HCT116 (cell line): ENCODE data around the gene WDR45. TPM values are rescaled to one million over a fixed set of nuclear protein-coding genes. Genes with fewer than 3 reads are reported as not detected.

ENCODE experiments used
- ATAC-seq: fragments of 200-7000 bp; cut with Tn5 transposase; 2 replicates; pipeline ENCODE4 v1.9.1; 2020; ENCODE audit warnings: mild to moderate bottlenecking, moderate library complexity
- BruUV-seq: library from RNA; stranded (reverse); fragments of 400-500 nt; replicated peaks from 2 replicates; lab custom pipeline; 2021; lab: Mats Ljungman, UMichigan
- CTCF ChIA-PET: fragments of 300-600 bp; sonication (Branson Sonifier 250); formaldehyde crosslinking; loops from one replicate; lab custom pipeline; 2021; ENCODE audit warnings: antibody characterized with exemption; lab: Charles Lee
- POLR2A ChIA-PET: fragments of 300-600, 350-600 bp; sonication (Branson Sonifier 250); formaldehyde crosslinking; loops from one replicate; lab custom pipeline; 2021; ENCODE audit warnings: antibody characterized with exemption; lab: Charles Lee
- RAD21 ChIA-PET, 2 experiments: fragments of 300-600 bp; sonication (Branson Sonifier 250); formaldehyde crosslinking; loops; one replicate each; lab custom pipeline; 2023; ENCODE audit warnings: low total read pairs in 2 of 2; ENCODE audit not compliant: uncharacterized antibody in 2 of 2, unreplicated experiment in 2 of 2, low non-redundant PET in 1 of 2; lab: Charles Lee
- DNase-seq: peaks from one replicate; pipeline ENCODE4 v3.0.0-alpha.2; 2010; ENCODE audit warnings: low read depth, low spot score
- H2AFZ ChIP-seq: fragments of 200-600 bp; shearing (Covaris generic), sonication (generic); 2 replicates; pipeline ENCODE4 v1.6.1; 2017; ENCODE audit warnings: low read depth, mixed run types, mixed read lengths, antibody characterized with exemption, low read length; ENCODE audit not compliant: poor library complexity, severe bottlenecking
- H3K27ac ChIP-seq: 2 replicates; pipeline ENCODE4 v1.5.1; 2012; ENCODE audit warnings: low read depth, low read length
- H3K27me3 ChIP-seq: fragments of 200-600 bp; sonication (generic); 2 replicates; pipeline ENCODE4 v1.6.1; 2016; ENCODE audit warnings: mixed run types, low read length, mixed read lengths; ENCODE audit not compliant: insufficient read depth
- H3K36me3 ChIP-seq, 2 experiments: fragments of 200-500 bp in 1 of 2; fragments of 200-600 bp in 1 of 2; sonication (Bioruptor generic) in 1 of 2; sonication (generic) in 1 of 2; 2 replicates each; pipeline versions ENCODE4 v1.5.1 to v1.6.1; 2014 to 2016; ENCODE audit warnings: low read length in 2 of 2, inconsistent platforms in 1 of 2, mixed read lengths in 1 of 2, mixed run types in 1 of 2; ENCODE audit not compliant: insufficient read depth in 2 of 2, control insufficient read depth in 1 of 2
- H3K4me1 ChIP-seq, 2 experiments: fragments of 200-600 bp in 1 of 2; sonication (generic) in 1 of 2; 2 replicates each; pipeline versions ENCODE4 v1.5.1 to v1.6.1; 2012 to 2017; ENCODE audit warnings: low read length in 2 of 2, inconsistent platforms in 1 of 2, mild to moderate bottlenecking in 1 of 2, mixed read lengths in 1 of 2, mixed run types in 1 of 2, moderate library complexity in 1 of 2; ENCODE audit not compliant: insufficient read depth in 2 of 2, control insufficient read depth in 1 of 2
- H3K4me2 ChIP-seq: fragments of 200-600 bp; sonication (generic); 2 replicates; pipeline ENCODE4 v1.6.1; 2017; ENCODE audit warnings: mixed run types, low read length, mixed read lengths
- H3K4me3 ChIP-seq, 2 experiments: fragments of 200-600 bp in 1 of 2; sonication (generic) in 1 of 2; replicated peaks in 1 of 2; 2 replicates each; pipeline ENCODE4 v1.5.1; 2011 to 2016; ENCODE audit warnings: low read length in 2 of 2, control low read depth in 1 of 2, low read depth in 1 of 2, mild to moderate bottlenecking in 1 of 2, mixed read lengths in 1 of 2, mixed run types in 1 of 2
- H3K79me2 ChIP-seq: fragments of 200-600 bp; sonication (generic); 2 replicates; pipeline ENCODE4 v1.6.1; 2017; ENCODE audit warnings: mild to moderate bottlenecking, mixed run types, low read length, moderate library complexity, mixed read lengths; ENCODE audit not compliant: insufficient read depth
- H3K9ac ChIP-seq: fragments of 200-600 bp; sonication (generic); 2 replicates; pipeline ENCODE4 v1.6.1; 2016; ENCODE audit warnings: low read length, mixed read lengths
- H3K9me2 ChIP-seq: fragments of 200-600 bp; sonication (generic), shearing (Covaris generic); 2 replicates; pipeline ENCODE4 v1.6.1; 2017; ENCODE audit warnings: mixed run types, mild to moderate bottlenecking, moderate library complexity; ENCODE audit not compliant: insufficient read depth
- H3K9me3 ChIP-seq, 2 experiments: fragments of 200-500 bp in 1 of 2; fragments of 200-600 bp in 1 of 2; sonication (Bioruptor generic) in 1 of 2; sonication (generic) in 1 of 2; 2 replicates each; pipeline ENCODE4 v1.6.1; 2014 to 2017; ENCODE audit warnings: low read length in 2 of 2, mixed read lengths in 2 of 2, inconsistent platforms in 1 of 2, low read depth in 1 of 2, mild to moderate bottlenecking in 1 of 2, mixed run types in 1 of 2, moderate library complexity in 1 of 2; ENCODE audit not compliant: control insufficient read depth in 1 of 2, insufficient read depth in 1 of 2
- H4K20me1 ChIP-seq: fragments of 200-600 bp; sonication (generic), shearing (Covaris generic); 2 replicates; pipeline ENCODE4 v1.6.1; 2017; ENCODE audit warnings: mixed run types, mild to moderate bottlenecking, moderate library complexity; ENCODE audit not compliant: insufficient read depth
- ATF3 ChIP-seq: IDR thresholded peaks from 2 replicates; pipeline ENCODE4 v1.6.1; 2012
- CEBPB ChIP-seq: IDR thresholded peaks from 2 replicates; pipeline ENCODE4 v1.6.1; 2012; ENCODE audit warnings: low read depth
- EZH2phosphoT487 ChIP-seq: fragments of 200-600 bp; IDR thresholded peaks from 2 replicates; pipeline ENCODE4 v1.6.1; 2018; ENCODE audit warnings: antibody characterized with exemption, borderline replicate concordance
- JUND ChIP-seq: IDR thresholded peaks from 2 replicates; pipeline ENCODE4 v1.6.1; 2012
- POLR2A ChIP-seq: IDR thresholded peaks from 2 replicates; pipeline ENCODE4 v1.7.0; 2011; ENCODE audit warnings: borderline replicate concordance; ENCODE audit not compliant: insufficient read depth, insufficient read length; ENCODE audit errors: extremely low read depth
- POLR2AphosphoS5 ChIP-seq: IDR thresholded peaks from 2 replicates; pipeline ENCODE4 v1.6.1; 2011; ENCODE audit warnings: mild to moderate bottlenecking, low read depth, low read length, moderate library complexity
- REST ChIP-seq: IDR thresholded peaks from 2 replicates; pipeline ENCODE4 v1.6.1; 2012; ENCODE audit warnings: low read depth
- SP1 ChIP-seq: IDR thresholded peaks from 2 replicates; pipeline ENCODE4 v1.6.1; 2012; ENCODE audit warnings: low read depth
- ZBTB33 ChIP-seq: IDR thresholded peaks from 2 replicates; pipeline ENCODE4 v1.6.1; 2011; ENCODE audit warnings: mild to moderate bottlenecking, low read length, moderate library complexity; ENCODE audit not compliant: insufficient replicate concordance; ENCODE audit errors: extremely low read depth
- intact Hi-C: fragments of 100-400 bp; cut with micrococcal nuclease; formaldehyde crosslinking; loops from 2 replicates; pipeline ENCODE4 v1.10.0; 2022
- total RNA-seq: library from RNA; stranded (reverse); gene quantifications from one replicate; pipeline ENCODE4 v1.2.1, GENCODE V29; 2021; ENCODE audit not compliant: unreplicated experiment

The WDR45 gene
- total RNA-seq, 1 experiment from 2014 or later, result 41.7 TPM

- Histone ChIP-seq H3K9ac (no peak overlapping the region), H3K79me2 (no peaks in the 10 kb centered on the region), H4K20me1 (no peaks in the 10 kb centered on the region)
- no peak for TF ChIP-seq ATF3
- no peak for TF ChIP-seq CEBPB
- no peak for TF ChIP-seq SP1
- no peak for TF ChIP-seq REST
- no peak for TF ChIP-seq POLR2AphosphoS5
- TF ChIP-seq POLR2A, result no peak
- TF ChIP-seq JUND, result no peak
- TF ChIP-seq EZH2phosphoT487, result no peak
- no peak for TF ChIP-seq ZBTB33
- TF ChIP-seq, all 23 proteins: peak for 0
- peaks cover 2 to 7% of the 10 kb centered on the region in 2 experiments; a peak in 2 of 4 replicates for H3K4me1 ChIP-seq
- H3K4me2 ChIP-seq, result no peak overlapping the region
- DNase-seq (no peak), ATAC-seq (no peak)
- no peaks in the 10 kb centered on the region for H3K36me3 ChIP-seq
- H3K9me3 ChIP-seq, result no peaks in the 10 kb centered on the region
- CTCF ChIA-PET, result no interaction called here
- no peaks in the 10 kb centered on the region for H3K9me2 ChIP-seq
- H3K4me3 ChIP-seq, result no peak overlapping the region
- no peak overlapping the region for H2AFZ ChIP-seq
- H3K27ac ChIP-seq, result no peak overlapping the region
- intact Hi-C loops, result no loop called here
- BruUV-seq, result no TSS peak
- H3K27me3 ChIP-seq, result no peaks in the 10 kb centered on the region
- POLR2A ChIA-PET, result no interaction called here
- RAD21 ChIA-PET, result no interaction called here
Measured at GRCh38 chrX:49064303-49064702, 15.4 kb downstream of the WDR45 start.
